Activated CD4-positive, alpha-beta memory T cell treated with anti-CD3 and anti-CD28 coated beads for 36 hours (primary cell): Measurements from ENCODE around the gene DYNC1LI1. TPM values are rescaled to one million over a fixed set of nuclear protein-coding genes. Genes with fewer than 3 reads are reported as not detected.

Experiments
- CTCF ChIA-PET: fragments of 350-600 bp; sonication (Branson Sonifier 250); formaldehyde crosslinking; loops from one replicate; lab custom pipeline; 2021; ENCODE audit warnings: antibody characterized with exemption, inconsistent platforms; lab: Charles Lee
- POLR2A ChIA-PET: fragments of 350-600 bp; sonication (Branson Sonifier 250); formaldehyde crosslinking; loops from one replicate; lab custom pipeline; 2021; ENCODE audit warnings: antibody characterized with exemption; lab: Charles Lee
- DNase-seq: peaks from one replicate; pipeline ENCODE4 v3.0.0-alpha.2; 2020
- H3K27ac Mint-ChIP-seq: one replicate; pipeline ENCODE4 v1.8.0; 2021; ENCODE audit warnings: mixed read lengths
- H3K27me3 Mint-ChIP-seq: one replicate; pipeline ENCODE4 v1.8.0; 2021; ENCODE audit warnings: mixed read lengths
- H3K36me3 Mint-ChIP-seq: one replicate; pipeline ENCODE4 v1.8.0; 2021; ENCODE audit warnings: mixed read lengths
- H3K4me1 Mint-ChIP-seq: one replicate; pipeline ENCODE4 v1.8.0; 2021; ENCODE audit warnings: low read depth, mixed read lengths
- H3K4me3 Mint-ChIP-seq: one replicate; pipeline ENCODE4 v1.8.0; 2021; ENCODE audit warnings: mild to moderate bottlenecking, mixed read lengths
- H3K9me3 Mint-ChIP-seq: one replicate; pipeline ENCODE4 v1.8.0; 2021; ENCODE audit warnings: mixed read lengths
- intact Hi-C: fragments of 100-400 bp; cut with micrococcal nuclease; formaldehyde crosslinking; loops from one replicate; pipeline ENCODE4 v1.15.1; 2023
- total RNA-seq, 2 experiments: library from RNA; stranded (reverse); gene quantifications; one replicate each; pipeline ENCODE4 v1.2.3, GENCODE V29; 2021

DYNC1LI1 gene
- total RNA-seq, 2 experiments from 2014 or later = 35.2 to 36.3 TPM

- DNase-seq = no peak
- no peak overlapping the region for H3K27ac Mint-ChIP-seq
- H3K9me3 Mint-ChIP-seq = no peaks in the 10 kb centered on the region
- no peaks in the 10 kb centered on the region for H3K27me3 Mint-ChIP-seq
- POLR2A ChIA-PET = no interaction called here
- CTCF ChIA-PET = interaction anchor here (0.7 to 2.0 kb wide), 4 partner anchors 10 to 324 kb away, joined by 3 to 6 read pairs (median 4); no protein-coding TSS in a partner anchor
- intact Hi-C loops = no loop called here
- peaks cover 14% of the 10 kb centered on the region for H3K36me3 Mint-ChIP-seq
- H3K4me1 Mint-ChIP-seq = peaks cover 48% of the 10 kb centered on the region
- no peak overlapping the region for H3K4me3 Mint-ChIP-seq
Observed at GRCh38 chr3:32499585-32499984, 71.1 kb downstream of the DYNC1LI1 start.

- Mint-ChIP-seq H3K4me3 (no peak overlapping the region), H3K4me1 (peaks cover 46% of the 10 kb centered on the region), H3K36me3 (peaks cover 14% of the 10 kb centered on the region), H3K9me3 (no peaks in the 10 kb centered on the region), H3K27me3 (no peaks in the 10 kb centered on the region), H3K27ac (no peak overlapping the region)
- POLR2A ChIA-PET = no interaction called here
- intact Hi-C loops = no loop called here
- CTCF ChIA-PET = interaction anchor here (0.7 to 2.0 kb wide), 3 partner anchors 11 to 172 kb away, joined by 3 to 6 read pairs (median 3); no protein-coding TSS in a partner anchor
- no peak for DNase-seq
Observed at GRCh38 chr3:32498992-32499391, 71.7 kb downstream of the DYNC1LI1 start.

GRCh38 chr3:32498252-32498651 is 72.4 kb downstream of the DYNC1LI1 start:
- DNase-seq = no peak
- Mint-ChIP-seq H3K4me1 (peaks cover 45% of the 10 kb centered on the region), H3K9me3 (no peaks in the 10 kb centered on the region), H3K4me3 (no peak overlapping the region), H3K27me3 (no peaks in the 10 kb centered on the region), H3K27ac (no peak overlapping the region), H3K36me3 (peaks cover 14% of the 10 kb centered on the region)
- ChIA-PET POLR2A (interaction anchor here (0.6 to 0.9 kb wide), 2 partner anchors 942 to 1841 kb away, joined by 3 read pairs; partner anchors contain the start of gene UBP1), CTCF (interaction anchor here (0.6 to 2.0 kb wide), 4 partner anchors 11 to 123 kb away, joined by 3 to 6 read pairs (median 4); no protein-coding TSS in a partner anchor)
- intact Hi-C loops = no loop called here

GRCh38 chr3:32495609-32496008 is 75.0 kb downstream of the DYNC1LI1 start:
- ChIA-PET POLR2A (interaction anchor here (0.7 to 0.9 kb wide), 2 partner anchors 11 to 25 kb away, joined by 3 to 4 read pairs; no protein-coding TSS in a partner anchor), CTCF (interaction anchor here (0.9 kb wide), 1 partner anchor 16 kb away, joined by 3 read pairs; no protein-coding TSS in a partner anchor)
- DNase-seq = no peak
- intact Hi-C loops = no loop called here
- Mint-ChIP-seq H3K27me3 (no peaks in the 10 kb centered on the region), H3K4me1 (peaks cover 34% of the 10 kb centered on the region), H3K27ac (no peak overlapping the region), H3K9me3 (no peaks in the 10 kb centered on the region), H3K36me3 (peaks cover 12% of the 10 kb centered on the region), H3K4me3 (no peak overlapping the region)

- intact Hi-C loops = no loop called here
- CTCF ChIA-PET = no interaction called here
- H3K36me3 Mint-ChIP-seq = peaks cover 12% of the 10 kb centered on the region
- no peaks in the 10 kb centered on the region for H3K9me3 Mint-ChIP-seq
- POLR2A ChIA-PET = no interaction called here
- H3K4me1 Mint-ChIP-seq = peaks cover 29% of the 10 kb centered on the region
- no peaks in the 10 kb centered on the region for H3K27me3 Mint-ChIP-seq
- no peak for DNase-seq
- H3K27ac Mint-ChIP-seq = no peak overlapping the region
- no peak overlapping the region for H3K4me3 Mint-ChIP-seq
Observed at GRCh38 chr3:32495085-32495484, 75.6 kb downstream of the DYNC1LI1 start.

GRCh38 chr3:32493437-32494414 is 76.9 kb downstream of the DYNC1LI1 start:
- H3K36me3 Mint-ChIP-seq = peaks cover 12% of the 10 kb centered on the region
- CTCF ChIA-PET = interaction anchor here (1.3 to 4.4 kb wide), 4 partner anchors 10 to 196 kb away, joined by 3 to 19 read pairs (median 3); no protein-coding TSS in a partner anchor
- peaks cover 21% of the 10 kb centered on the region for H3K4me1 Mint-ChIP-seq
- peak; percentile 42 for DNase-seq
- intact Hi-C loops = no loop called here
- POLR2A ChIA-PET = interaction anchor here (1.1 kb wide), 1 partner anchor 55 kb away, joined by 5 read pairs; no protein-coding TSS in a partner anchor
- H3K4me3 Mint-ChIP-seq = no peak overlapping the region
- no peak overlapping the region for H3K27ac Mint-ChIP-seq
- H3K27me3 Mint-ChIP-seq = no peaks in the 10 kb centered on the region
- no peaks in the 10 kb centered on the region for H3K9me3 Mint-ChIP-seq

GRCh38 chr3:32492684-32493436 is 77.8 kb downstream of the DYNC1LI1 start:
- H3K27me3 Mint-ChIP-seq = no peaks in the 10 kb centered on the region

GRCh38 chr3:32488474-32489008 is 82.1 kb downstream of the DYNC1LI1 start:
- Mint-ChIP-seq H3K36me3 (peaks cover 30% of the 10 kb centered on the region), H3K4me3 (no peak overlapping the region), H3K27me3 (no peaks in the 10 kb centered on the region), H3K27ac (no peak overlapping the region), H3K4me1 (peaks cover 17% of the 10 kb centered on the region), H3K9me3 (no peaks in the 10 kb centered on the region)
- CTCF ChIA-PET = interaction anchor here (0.7 to 1.0 kb wide), 2 partner anchors 21 to 114 kb away, joined by 3 read pairs; no protein-coding TSS in a partner anchor
- POLR2A ChIA-PET = interaction anchor here (1.2 kb wide), 1 partner anchor 13 kb away, joined by 3 read pairs; no protein-coding TSS in a partner anchor
- no peak for DNase-seq
- intact Hi-C loops = no loop called here

More at GRCh38 chr3:32492684-32493436, 77.8 kb downstream of the DYNC1LI1 start:
- no peak for DNase-seq
- Mint-ChIP-seq H3K4me3 (no peak overlapping the region), H3K27ac (no peak overlapping the region), H3K9me3 (no peaks in the 10 kb centered on the region), H3K4me1 (peaks cover 23% of the 10 kb centered on the region), H3K36me3 (peaks cover 18% of the 10 kb centered on the region)
- ChIA-PET POLR2A (interaction anchor here (1.1 kb wide), 1 partner anchor 54 kb away, joined by 5 read pairs; no protein-coding TSS in a partner anchor), CTCF (interaction anchor here (0.8 to 4.4 kb wide), 5 partner anchors 9 to 195 kb away, joined by 3 to 19 read pairs (median 3); no protein-coding TSS in a partner anchor)
- intact Hi-C loops = no loop called here

GRCh38 chr3:32487781-32488473 is 82.7 kb downstream of the DYNC1LI1 start:
- Mint-ChIP-seq H3K4me3 (no peak overlapping the region), H3K9me3 (no peaks in the 10 kb centered on the region), H3K27me3 (no peaks in the 10 kb centered on the region), H3K4me1 (peaks cover 17% of the 10 kb centered on the region), H3K36me3 (peaks cover 33% of the 10 kb centered on the region), H3K27ac (no peak overlapping the region)
- intact Hi-C loops = no loop called here
- DNase-seq = no peak
- ChIA-PET CTCF (interaction anchor here (0.7 to 1.0 kb wide), 2 partner anchors 20 to 113 kb away, joined by 3 read pairs; no protein-coding TSS in a partner anchor), POLR2A (interaction anchor here (1.2 kb wide), 1 partner anchor 13 kb away, joined by 3 read pairs; no protein-coding TSS in a partner anchor)

GRCh38 chr3:32484436-32484835 is 86.2 kb downstream of the DYNC1LI1 start:
- Mint-ChIP-seq H3K9me3 (no peaks in the 10 kb centered on the region), H3K27ac (no peak overlapping the region), H3K36me3 (peaks cover 52% of the 10 kb centered on the region), H3K4me3 (no peak overlapping the region), H3K4me1 (peaks cover 26% of the 10 kb centered on the region), H3K27me3 (no peaks in the 10 kb centered on the region)
- ChIA-PET CTCF (interaction anchor here (0.7 to 2.8 kb wide), 4 partner anchors 17 to 163 kb away, joined by 3 to 17 read pairs (median 4); no protein-coding TSS in a partner anchor), POLR2A (interaction anchor here (0.5 kb wide), 1 partner anchor 12 kb away, joined by 3 read pairs; no protein-coding TSS in a partner anchor)
- no peak for DNase-seq
- intact Hi-C loops = no loop called here
